ENCODE measurements around the gene TMEFF2.

TMEFF2 gene

DNA sequence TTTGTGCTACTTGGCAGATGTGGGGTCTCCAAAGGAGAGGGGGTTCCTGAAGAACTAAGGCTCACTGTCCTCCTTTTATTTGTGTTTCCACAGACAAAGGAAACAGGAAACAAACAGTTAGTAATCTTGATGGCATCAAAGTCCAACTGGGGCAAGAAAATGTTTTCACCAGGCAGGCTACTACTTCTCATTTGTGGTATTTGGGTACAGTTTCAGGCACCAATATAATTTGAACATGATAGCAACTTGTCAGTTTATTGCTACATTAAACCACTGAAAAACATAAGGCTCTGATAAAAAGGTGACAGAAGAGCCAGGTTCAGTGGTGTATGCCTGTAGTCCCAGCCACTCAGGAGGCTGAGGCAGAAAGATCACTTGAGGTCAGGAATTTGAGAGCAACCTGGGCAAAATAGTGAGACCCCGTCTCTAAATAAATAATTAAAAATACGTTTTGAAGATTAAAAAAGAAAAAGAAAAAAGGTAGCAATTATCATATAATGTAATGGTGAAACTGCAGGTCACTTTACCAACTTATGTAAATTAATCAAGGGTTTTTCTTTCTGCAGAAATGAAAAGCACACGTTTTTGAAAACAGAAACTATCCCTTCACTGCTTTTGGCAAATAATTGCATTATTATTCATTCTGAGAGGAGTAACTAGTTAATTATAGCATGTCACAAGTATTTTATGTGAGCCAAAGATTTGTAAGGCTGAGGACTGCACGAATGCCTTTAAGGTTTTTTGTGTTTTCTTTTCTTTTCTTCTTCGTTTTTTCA is 190.4 kb downstream of the TMEFF2 start:
- peaks cover 7% of the 10 kb centered on the region for H3K27me3 Mint-ChIP-seq
- H3K9me3 Mint-ChIP-seq = no peaks in the 10 kb centered on the region
- H3K4me3 Mint-ChIP-seq = no peak overlapping the region
- H3K36me3 Mint-ChIP-seq = no peaks in the 10 kb centered on the region
- no peaks in the 10 kb centered on the region for H3K4me1 Mint-ChIP-seq
- H3K27ac Mint-ChIP-seq = no peak overlapping the region

DNA sequence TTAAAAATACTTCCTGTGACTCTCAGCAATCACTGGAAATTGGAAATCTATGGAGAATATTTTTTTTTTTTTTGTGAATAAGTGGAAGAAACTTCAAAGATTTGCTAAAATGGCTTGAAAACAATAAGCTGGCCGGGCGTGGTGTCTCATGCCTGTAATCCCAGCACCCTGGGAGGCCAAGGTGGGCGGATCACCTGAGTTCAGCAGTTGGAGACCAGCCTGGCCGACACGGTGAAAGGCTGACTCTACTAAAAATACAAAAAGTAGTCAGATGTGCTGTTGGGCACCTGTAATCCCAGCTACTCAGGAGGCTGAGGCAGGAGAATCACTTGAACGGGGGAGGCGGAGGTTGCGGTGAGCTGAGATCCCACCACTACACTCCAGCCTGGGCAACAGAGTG is 192.3 kb downstream of the TMEFF2 start:
- H3K4me3 Mint-ChIP-seq = no peak overlapping the region
- no peaks in the 10 kb centered on the region for H3K4me1 Mint-ChIP-seq
- H3K9me3 Mint-ChIP-seq = no peaks in the 10 kb centered on the region
- peaks cover 11% of the 10 kb centered on the region for H3K27me3 Mint-ChIP-seq
- H3K27ac Mint-ChIP-seq = no peak overlapping the region
- no peaks in the 10 kb centered on the region for H3K36me3 Mint-ChIP-seq

DNA sequence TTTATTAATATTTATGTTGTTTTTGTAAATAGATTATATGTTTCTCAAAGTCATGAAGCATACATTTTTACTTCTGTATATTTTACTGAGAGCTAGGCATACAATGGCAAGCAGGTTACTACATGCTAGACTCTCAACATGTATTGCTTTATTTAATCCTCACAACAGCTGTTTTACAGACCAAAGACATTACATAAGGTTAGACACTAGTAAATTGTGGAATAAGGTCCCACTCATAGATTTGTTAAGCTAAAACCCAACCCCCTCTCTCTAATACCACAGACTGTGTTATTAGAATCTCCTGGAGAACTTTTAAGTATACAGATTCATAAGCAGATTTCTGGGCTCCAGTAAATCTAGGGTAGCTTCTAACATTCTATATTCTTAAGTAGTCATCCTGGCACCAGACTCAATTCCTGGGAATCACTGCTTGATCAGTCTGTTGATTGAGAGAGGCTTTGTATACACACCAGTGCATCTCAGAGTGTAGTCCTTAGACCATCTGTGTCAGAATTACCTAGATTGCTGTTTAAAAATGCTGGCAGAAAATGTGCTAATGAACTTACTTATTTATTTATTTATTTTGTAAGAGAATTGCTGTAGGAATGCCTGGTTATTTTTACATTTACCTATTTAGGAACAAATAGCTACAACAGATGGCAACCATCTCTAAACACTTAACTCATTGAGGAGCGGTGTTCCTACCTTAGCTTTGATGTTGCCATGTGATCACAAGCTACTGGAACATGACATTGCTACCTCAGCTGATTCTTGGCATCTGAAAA is 194.3 kb downstream of the TMEFF2 start:
- H3K27ac Mint-ChIP-seq = no peak overlapping the region
- no peaks in the 10 kb centered on the region for H3K4me1 Mint-ChIP-seq
- H3K9me3 Mint-ChIP-seq = no peaks in the 10 kb centered on the region
- H3K36me3 Mint-ChIP-seq = no peaks in the 10 kb centered on the region
- no peak overlapping the region for H3K4me3 Mint-ChIP-seq
- H3K27me3 Mint-ChIP-seq = peaks cover 10% of the 10 kb centered on the region

DNA sequence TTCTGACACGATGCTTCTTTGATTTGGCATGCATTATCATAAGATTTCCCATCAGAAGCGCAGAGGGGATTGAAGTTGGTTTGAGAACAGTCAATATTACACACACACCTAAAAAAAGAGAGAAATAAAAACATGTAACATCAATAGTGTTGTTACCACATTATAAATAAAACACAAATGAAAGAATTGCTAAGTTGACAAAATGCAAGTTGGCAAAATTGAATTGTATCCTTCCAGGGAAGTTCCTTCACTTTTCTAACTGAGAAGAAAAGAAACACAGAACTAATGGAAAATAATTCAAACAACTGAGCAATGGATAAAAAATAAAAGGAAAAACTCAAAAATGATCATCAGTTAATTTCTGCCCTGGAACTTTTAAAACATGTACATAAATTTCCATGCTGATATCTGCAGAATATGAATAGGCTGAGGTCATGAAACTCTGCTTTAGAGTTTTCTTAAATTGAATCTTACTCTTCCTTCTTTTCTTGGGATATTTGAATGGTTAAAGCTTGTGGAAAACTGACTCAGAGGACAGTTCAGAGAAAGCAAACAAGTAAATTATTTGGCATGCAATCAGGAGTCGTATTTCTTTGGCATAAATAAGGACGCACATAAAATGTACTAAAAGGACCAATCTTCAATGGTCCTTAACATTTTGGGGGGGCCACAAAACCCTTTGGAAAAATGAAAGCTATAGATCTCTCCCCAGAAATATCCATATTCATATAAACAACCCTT is 195.5 kb downstream of the TMEFF2 start:
- no peaks in the 10 kb centered on the region for H3K9me3 Mint-ChIP-seq
- no peaks in the 10 kb centered on the region for H3K36me3 Mint-ChIP-seq
- no peak overlapping the region for H3K4me3 Mint-ChIP-seq
- peaks cover 10% of the 10 kb centered on the region for H3K27me3 Mint-ChIP-seq
- H3K4me1 Mint-ChIP-seq = no peaks in the 10 kb centered on the region
- no peak overlapping the region for H3K27ac Mint-ChIP-seq

DNA sequence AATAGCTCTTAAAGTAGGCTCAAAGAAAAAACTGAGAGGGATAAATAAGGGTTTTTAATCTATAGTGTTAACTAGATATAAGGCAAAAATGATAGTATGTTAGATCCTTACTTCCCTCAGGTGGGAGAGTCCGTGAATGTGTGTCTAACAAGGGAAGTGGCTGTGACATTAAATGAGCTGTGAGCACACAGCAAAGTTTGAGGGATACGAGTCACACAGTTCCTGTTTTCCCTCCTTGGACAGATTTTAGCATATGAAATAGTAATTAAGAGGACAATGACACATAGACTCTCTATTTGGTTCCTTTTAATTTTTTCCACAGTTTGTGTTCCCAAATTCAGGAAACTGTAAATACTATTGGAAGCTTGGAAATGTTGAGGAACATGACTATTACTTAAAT is 199.4 kb downstream of the TMEFF2 start:
- Mint-ChIP-seq H3K4me3 (no peak overlapping the region), H3K9me3 (no peaks in the 10 kb centered on the region), H3K4me1 (no peaks in the 10 kb centered on the region), H3K27me3 (peaks cover 14% of the 10 kb centered on the region), H3K27ac (no peak overlapping the region), H3K36me3 (no peaks in the 10 kb centered on the region)

DNA sequence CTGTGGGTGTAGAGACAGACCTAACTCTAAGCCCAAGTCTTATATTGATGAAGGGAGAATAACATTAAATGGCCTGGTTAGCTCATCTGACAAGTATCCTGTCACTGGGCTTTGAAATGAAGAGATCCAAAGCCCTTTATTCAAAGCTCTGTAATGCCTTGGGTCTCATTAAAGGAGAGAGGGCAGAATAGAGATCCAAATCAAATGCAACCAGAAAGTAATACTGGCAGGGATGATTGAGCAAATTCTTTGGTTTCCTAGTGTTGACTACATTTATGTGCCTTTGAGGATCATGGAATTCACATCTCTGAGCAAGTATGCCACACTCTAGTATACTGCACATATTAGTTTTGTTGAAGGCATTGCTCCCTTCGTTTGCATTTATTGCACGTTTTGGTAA is 200.0 kb downstream of the TMEFF2 start:
- H3K9me3 Mint-ChIP-seq = no peaks in the 10 kb centered on the region
- H3K4me1 Mint-ChIP-seq = no peaks in the 10 kb centered on the region
- H3K27me3 Mint-ChIP-seq = peaks cover 14% of the 10 kb centered on the region
- no peak overlapping the region for H3K27ac Mint-ChIP-seq
- no peak overlapping the region for H3K4me3 Mint-ChIP-seq
- H3K36me3 Mint-ChIP-seq = no peaks in the 10 kb centered on the region

DNA sequence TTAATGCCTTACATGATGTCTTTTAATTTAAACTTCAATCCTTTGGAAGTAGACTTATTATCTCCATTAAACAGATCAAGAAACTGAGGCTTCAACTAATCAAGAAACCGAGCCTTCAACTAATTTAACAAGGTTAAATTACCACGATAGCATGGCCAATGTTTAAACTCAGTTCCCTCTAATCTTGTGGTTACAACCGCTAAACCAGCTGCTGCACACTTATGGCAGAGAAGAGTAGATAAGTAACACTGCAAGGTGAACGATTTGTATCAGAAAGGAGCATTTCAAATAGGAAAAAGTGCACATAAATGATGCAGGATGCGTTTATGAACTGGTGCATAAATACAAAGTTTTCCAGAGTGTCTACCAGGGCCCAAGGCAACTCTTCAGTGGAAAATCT is 203.3 kb downstream of the TMEFF2 start:
- no peaks in the 10 kb centered on the region for H3K4me1 Mint-ChIP-seq
- peaks cover 4% of the 10 kb centered on the region for H3K27me3 Mint-ChIP-seq
- H3K27ac Mint-ChIP-seq = no peak overlapping the region
- no peak overlapping the region for H3K4me3 Mint-ChIP-seq
- no peaks in the 10 kb centered on the region for H3K9me3 Mint-ChIP-seq
- H3K36me3 Mint-ChIP-seq = no peaks in the 10 kb centered on the region

DNA sequence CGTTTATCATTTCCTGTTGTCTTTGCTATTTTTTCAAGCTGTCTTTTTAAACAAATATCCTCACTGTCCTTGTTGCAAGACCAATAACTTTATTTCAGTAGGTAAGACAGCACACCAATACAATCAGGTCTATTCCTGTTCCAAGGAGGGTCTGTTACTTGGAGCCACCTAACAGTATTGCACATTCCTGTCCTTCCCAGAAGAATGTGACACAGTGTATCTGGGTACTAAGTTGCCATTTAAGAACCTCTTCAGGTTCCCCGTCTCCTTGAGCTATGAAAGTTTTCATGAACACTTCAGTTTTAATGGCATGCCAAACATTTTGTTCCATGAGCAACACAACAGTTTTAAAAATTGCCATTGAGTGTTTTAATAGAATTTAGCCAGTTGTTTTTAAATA is 209.0 kb downstream of the TMEFF2 start:
- peaks cover 3% of the 10 kb centered on the region for H3K27me3 Mint-ChIP-seq
- no peak overlapping the region for H3K4me3 Mint-ChIP-seq
- no peaks in the 10 kb centered on the region for H3K4me1 Mint-ChIP-seq
- no peak overlapping the region for H3K27ac Mint-ChIP-seq
- no peaks in the 10 kb centered on the region for H3K36me3 Mint-ChIP-seq
- H3K9me3 Mint-ChIP-seq = no peaks in the 10 kb centered on the region

DNA sequence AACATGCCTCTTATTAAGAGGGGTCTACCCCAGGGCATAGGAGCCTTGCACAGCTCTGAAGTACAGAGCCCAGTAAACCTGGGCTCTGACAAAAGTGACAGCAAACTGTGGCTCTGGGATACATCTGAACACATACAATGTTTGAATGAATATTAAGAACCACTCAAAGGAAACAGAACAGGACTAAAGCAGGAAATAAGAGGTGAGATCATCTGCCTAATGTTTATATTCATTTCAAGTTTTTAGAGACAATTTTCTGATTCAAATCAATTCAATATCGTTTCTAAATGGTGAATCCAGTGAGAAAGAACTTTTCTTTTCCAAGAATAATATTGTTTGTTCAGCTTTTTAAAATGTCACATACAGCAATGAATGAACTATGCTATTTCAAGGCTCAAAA is 211.1 kb downstream of the TMEFF2 start:
- H3K36me3 Mint-ChIP-seq = no peaks in the 10 kb centered on the region
- H3K9me3 Mint-ChIP-seq = no peaks in the 10 kb centered on the region
- H3K27ac Mint-ChIP-seq = no peak overlapping the region
- no peak overlapping the region for H3K4me3 Mint-ChIP-seq
- H3K27me3 Mint-ChIP-seq = peaks cover 4% of the 10 kb centered on the region
- H3K4me1 Mint-ChIP-seq = no peaks in the 10 kb centered on the region

DNA sequence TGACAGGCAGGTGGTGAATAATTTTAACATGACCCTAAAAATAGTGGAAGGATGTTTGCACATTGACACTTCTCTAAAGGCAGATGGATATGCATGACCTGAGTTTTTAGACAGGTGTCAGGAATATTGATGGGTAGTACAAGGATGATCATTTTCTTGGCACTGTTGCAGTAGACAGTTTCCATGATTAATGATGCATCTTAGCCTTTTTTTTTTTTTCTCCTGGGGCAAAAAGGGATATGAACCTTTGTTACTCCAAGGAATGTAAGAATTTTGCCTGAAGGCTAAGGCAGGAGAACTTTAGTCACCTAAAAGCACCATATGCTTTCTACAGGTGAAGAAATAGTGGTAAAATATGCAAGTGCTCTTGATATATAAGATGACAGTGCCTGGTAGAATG is 211.5 kb downstream of the TMEFF2 start:
- no peaks in the 10 kb centered on the region for H3K36me3 Mint-ChIP-seq
- no peaks in the 10 kb centered on the region for H3K9me3 Mint-ChIP-seq
- peaks cover 4% of the 10 kb centered on the region for H3K27me3 Mint-ChIP-seq
- H3K4me3 Mint-ChIP-seq = no peak overlapping the region
- no peaks in the 10 kb centered on the region for H3K4me1 Mint-ChIP-seq
- no peak overlapping the region for H3K27ac Mint-ChIP-seq

DNA sequence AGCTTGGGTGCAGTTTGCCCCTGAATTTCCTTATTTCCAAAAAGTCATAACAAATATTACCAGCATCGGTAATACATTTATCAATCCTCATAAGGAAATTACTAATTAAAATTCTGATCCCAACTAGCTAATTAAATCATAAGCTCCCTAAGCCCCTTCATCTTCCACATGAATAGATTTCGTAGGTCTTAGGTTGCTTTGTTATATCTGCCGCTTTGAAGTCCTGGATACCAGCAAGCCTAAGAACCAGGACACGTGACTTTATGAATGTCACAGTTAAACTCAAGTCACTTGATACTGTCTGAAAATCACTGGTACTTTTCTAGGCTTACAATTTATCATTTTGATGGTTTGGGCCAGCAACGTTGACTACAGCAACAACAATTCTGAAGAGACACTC is 213.0 kb downstream of the TMEFF2 start:
- H3K36me3 Mint-ChIP-seq = no peaks in the 10 kb centered on the region
- H3K4me3 Mint-ChIP-seq = no peak overlapping the region
- H3K27ac Mint-ChIP-seq = no peak overlapping the region
- H3K4me1 Mint-ChIP-seq = no peaks in the 10 kb centered on the region
- peaks cover 4% of the 10 kb centered on the region for H3K27me3 Mint-ChIP-seq
- H3K9me3 Mint-ChIP-seq = no peaks in the 10 kb centered on the region

DNA sequence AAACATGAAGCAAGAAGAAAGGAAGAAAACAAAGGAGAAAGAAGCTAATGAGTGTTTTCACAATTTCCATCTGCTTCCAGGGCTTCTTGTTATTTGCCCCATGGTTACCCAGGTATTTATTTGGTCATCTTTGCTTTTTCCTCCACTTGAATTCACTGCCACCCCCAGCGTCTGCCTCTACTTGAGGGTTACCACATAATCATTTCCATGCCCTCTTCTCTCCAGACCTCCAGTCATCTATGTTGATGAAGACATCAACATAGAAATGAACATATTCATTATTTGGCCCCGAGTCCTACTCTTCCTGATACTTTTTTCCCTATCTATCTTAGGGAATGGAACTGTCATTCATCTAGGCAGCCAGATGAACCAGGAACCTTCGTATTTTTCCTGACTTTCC is 214.2 kb downstream of the TMEFF2 start:
- no peaks in the 10 kb centered on the region for H3K4me1 Mint-ChIP-seq
- H3K4me3 Mint-ChIP-seq = no peak overlapping the region
- H3K27ac Mint-ChIP-seq = no peak overlapping the region
- no peaks in the 10 kb centered on the region for H3K36me3 Mint-ChIP-seq
- no peaks in the 10 kb centered on the region for H3K9me3 Mint-ChIP-seq
- peaks cover 6% of the 10 kb centered on the region for H3K27me3 Mint-ChIP-seq

DNA sequence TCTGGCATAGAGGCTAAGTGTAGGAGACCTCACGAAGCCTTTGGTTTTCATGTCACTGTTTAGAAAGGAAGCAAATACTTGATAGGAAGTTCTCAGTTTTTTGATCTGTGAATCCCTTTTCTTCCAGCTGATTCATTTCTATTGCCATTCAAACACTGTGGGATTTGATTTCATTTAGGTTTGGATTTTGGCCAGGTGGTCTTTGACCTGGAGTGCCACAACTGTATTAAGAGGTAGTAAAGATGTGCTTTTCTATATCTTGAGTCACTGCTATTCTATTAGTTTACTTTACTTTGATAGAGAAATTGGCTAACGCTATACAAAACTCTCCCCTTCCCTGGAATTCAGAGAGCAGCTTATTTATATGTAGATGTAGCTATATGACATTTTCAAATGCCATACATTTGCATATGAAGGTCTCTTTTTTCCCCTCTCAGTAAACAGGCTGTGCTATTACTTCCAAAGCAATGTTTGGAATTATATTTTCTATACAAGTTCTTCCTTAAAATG is 215.5 kb downstream of the TMEFF2 start:
- Mint-ChIP-seq H3K36me3 (no peaks in the 10 kb centered on the region), H3K4me3 (no peak overlapping the region), H3K4me1 (no peaks in the 10 kb centered on the region), H3K27me3 (peaks cover 6% of the 10 kb centered on the region), H3K27ac (no peak overlapping the region), H3K9me3 (no peaks in the 10 kb centered on the region)

DNA sequence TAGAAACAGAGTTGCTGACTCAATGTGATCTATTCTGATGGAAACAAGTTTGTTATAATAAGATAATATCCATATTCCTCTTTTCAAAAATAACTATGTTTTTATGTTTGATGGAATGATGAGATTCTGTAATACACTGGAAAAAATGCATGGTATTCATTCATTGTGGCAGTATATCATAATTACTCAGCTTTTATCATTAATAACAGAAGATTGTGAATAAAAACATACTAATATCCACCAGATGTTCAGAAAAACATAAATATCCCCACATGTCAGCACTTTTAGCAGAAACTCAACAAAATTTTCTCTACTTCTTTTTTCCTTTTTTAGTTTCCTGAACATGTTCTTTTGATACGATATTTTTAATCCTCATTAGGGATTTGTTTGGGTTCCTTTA is 217.0 kb downstream of the TMEFF2 start:
- Mint-ChIP-seq H3K27ac (no peak overlapping the region), H3K36me3 (no peaks in the 10 kb centered on the region), H3K27me3 (peaks cover 6% of the 10 kb centered on the region), H3K4me1 (no peaks in the 10 kb centered on the region), H3K4me3 (no peak overlapping the region), H3K9me3 (no peaks in the 10 kb centered on the region)

DNA sequence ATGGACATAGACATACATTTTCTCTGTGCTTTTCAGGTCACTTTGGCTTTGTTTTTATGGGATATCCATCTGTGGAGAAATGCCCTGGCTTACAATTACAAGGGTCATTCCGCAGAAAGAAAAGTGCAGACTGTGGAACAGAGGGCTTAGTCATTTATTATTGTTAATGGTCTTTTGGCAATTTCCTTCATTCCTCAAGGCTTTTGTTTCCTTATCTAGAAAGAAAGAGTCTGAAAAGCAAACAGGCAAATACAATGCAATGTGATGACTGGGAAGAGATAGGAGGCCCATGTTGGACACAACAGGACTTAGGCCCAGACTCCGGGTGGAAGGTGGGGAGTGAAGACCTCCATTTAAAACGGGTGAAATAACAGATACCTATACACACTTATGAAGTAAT is 218.3 kb downstream of the TMEFF2 start:
- Mint-ChIP-seq H3K27ac (no peak overlapping the region), H3K4me3 (no peak overlapping the region), H3K4me1 (no peaks in the 10 kb centered on the region), H3K27me3 (peaks cover 11% of the 10 kb centered on the region), H3K9me3 (no peaks in the 10 kb centered on the region), H3K36me3 (peaks cover 1% of the 10 kb centered on the region)

DNA sequence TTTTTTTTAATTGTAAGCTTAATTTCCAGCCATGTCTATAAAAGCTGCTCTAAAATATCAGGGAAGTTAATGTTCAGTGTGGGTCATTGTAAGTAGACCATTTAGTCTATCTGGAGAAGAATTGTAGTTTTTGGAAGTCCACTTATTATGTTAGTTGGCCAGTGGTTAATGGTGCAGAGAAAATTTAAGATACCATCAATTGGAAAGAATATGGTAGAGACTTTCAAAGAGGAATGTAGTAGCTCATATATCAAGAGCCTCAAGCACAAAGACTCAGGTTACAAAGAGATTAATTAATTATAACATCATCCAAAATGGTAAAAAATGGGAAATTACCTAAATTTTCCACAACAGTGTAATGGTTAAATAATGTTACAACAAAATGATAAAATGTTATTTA is 220.1 kb downstream of the TMEFF2 start:
- no peaks in the 10 kb centered on the region for H3K9me3 Mint-ChIP-seq
- peaks cover 1% of the 10 kb centered on the region for H3K36me3 Mint-ChIP-seq
- no peak overlapping the region for H3K4me3 Mint-ChIP-seq
- no peaks in the 10 kb centered on the region for H3K4me1 Mint-ChIP-seq
- no peak overlapping the region for H3K27ac Mint-ChIP-seq
- H3K27me3 Mint-ChIP-seq = peaks cover 11% of the 10 kb centered on the region
